Glutamatergic neuron (in vitro differentiated cells): ENCODE results near the gene LAMA2. TPM values are rescaled to one million over a fixed set of nuclear protein-coding genes. Genes with fewer than 3 reads are reported as not detected.
A peak's percentile ranks its signal among the peaks of the same experiment; 100 is the strongest.

Experiments
- DNase-seq: peaks from one replicate; pipeline ENCODE4 v3.0.0; 2022
- H3K27ac Mint-ChIP-seq: one replicate; pipeline ENCODE4 v1.8.0; 2020; ENCODE audit warnings: mild to moderate bottlenecking, mixed read lengths, inconsistent platforms; ENCODE audit not compliant: unreplicated experiment
- H3K27me3 Mint-ChIP-seq: one replicate; pipeline ENCODE4 v1.8.0; 2020; ENCODE audit warnings: mild to moderate bottlenecking, moderate library complexity, mixed read lengths, inconsistent platforms; ENCODE audit not compliant: unreplicated experiment
- H3K36me3 Mint-ChIP-seq: one replicate; pipeline ENCODE4 v1.8.0; 2020; ENCODE audit warnings: mild to moderate bottlenecking, mixed read lengths, inconsistent platforms; ENCODE audit not compliant: unreplicated experiment
- H3K4me1 Mint-ChIP-seq: one replicate; pipeline ENCODE4 v1.8.0; 2020; ENCODE audit warnings: mild to moderate bottlenecking, low read depth, mixed read lengths, inconsistent platforms; ENCODE audit not compliant: unreplicated experiment
- H3K4me3 Mint-ChIP-seq: one replicate; pipeline ENCODE4 v1.8.0; 2020; ENCODE audit warnings: mild to moderate bottlenecking, mixed read lengths, inconsistent platforms; ENCODE audit not compliant: unreplicated experiment
- H3K9me3 Mint-ChIP-seq: one replicate; pipeline ENCODE4 v1.8.0; 2020; ENCODE audit warnings: mild to moderate bottlenecking, moderate library complexity, mixed read lengths, inconsistent platforms; ENCODE audit not compliant: unreplicated experiment
- total RNA-seq: library from RNA; stranded (reverse); fragmentation: NEBNext Ultra II Directional; extraction: Animal tissue kit (Norgen Biotek cat#: 25700); gene quantifications from one replicate; pipeline ENCODE4 v1.2.1, GENCODE V29; 2021; ENCODE audit not compliant: unreplicated experiment
- TF ChIP-seq, protein P1 (sequence below): fragments of 200-600 bp; sonication (generic); IDR thresholded peaks from one replicate; pipeline ENCODE4 v1.5.0; 2021; ENCODE audit not compliant: partially characterized antibody, unreplicated experiment

The LAMA2 gene
- total RNA-seq, 1 donor from 2014 or later: 2.4 TPM

DNA sequence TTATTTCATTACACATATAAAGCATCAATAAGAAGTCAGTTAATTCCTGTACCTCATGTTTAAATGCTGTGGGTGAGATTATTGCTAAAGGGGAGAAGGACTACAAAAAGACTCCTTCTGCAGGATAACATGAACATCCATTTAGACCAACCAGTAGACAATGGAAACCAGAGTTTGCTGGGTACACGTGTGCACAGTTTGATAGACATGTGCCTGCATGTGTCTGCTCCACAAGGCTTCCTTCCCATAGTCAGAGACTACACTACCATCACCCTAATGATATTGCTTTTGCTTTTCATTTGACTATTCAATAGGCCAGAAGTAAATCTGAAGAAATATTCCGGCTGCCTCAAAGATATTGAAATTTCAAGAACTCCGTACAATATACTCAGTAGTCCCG lies 595.4 kb downstream of the LAMA2 start:
- Mint-ChIP-seq H3K27ac (peak overlapping the region; percentile 43), H3K4me1 (peaks cover 21% of the 10 kb centered on the region), H3K9me3 (peaks cover 5% of the 10 kb centered on the region), H3K27me3 (peaks cover 4% of the 10 kb centered on the region), H3K4me3 (no peak overlapping the region), H3K36me3 (no peaks in the 10 kb centered on the region)
- DNase-seq: no peak
- TF ChIP-seq, protein P1, sequence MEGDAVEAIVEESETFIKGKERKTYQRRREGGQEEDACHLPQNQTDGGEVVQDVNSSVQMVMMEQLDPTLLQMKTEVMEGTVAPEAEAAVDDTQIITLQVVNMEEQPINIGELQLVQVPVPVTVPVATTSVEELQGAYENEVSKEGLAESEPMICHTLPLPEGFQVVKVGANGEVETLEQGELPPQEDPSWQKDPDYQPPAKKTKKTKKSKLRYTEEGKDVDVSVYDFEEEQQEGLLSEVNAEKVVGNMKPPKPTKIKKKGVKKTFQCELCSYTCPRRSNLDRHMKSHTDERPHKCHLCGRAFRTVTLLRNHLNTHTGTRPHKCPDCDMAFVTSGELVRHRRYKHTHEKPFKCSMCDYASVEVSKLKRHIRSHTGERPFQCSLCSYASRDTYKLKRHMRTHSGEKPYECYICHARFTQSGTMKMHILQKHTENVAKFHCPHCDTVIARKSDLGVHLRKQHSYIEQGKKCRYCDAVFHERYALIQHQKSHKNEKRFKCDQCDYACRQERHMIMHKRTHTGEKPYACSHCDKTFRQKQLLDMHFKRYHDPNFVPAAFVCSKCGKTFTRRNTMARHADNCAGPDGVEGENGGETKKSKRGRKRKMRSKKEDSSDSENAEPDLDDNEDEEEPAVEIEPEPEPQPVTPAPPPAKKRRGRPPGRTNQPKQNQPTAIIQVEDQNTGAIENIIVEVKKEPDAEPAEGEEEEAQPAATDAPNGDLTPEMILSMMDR: no peak

DNA sequence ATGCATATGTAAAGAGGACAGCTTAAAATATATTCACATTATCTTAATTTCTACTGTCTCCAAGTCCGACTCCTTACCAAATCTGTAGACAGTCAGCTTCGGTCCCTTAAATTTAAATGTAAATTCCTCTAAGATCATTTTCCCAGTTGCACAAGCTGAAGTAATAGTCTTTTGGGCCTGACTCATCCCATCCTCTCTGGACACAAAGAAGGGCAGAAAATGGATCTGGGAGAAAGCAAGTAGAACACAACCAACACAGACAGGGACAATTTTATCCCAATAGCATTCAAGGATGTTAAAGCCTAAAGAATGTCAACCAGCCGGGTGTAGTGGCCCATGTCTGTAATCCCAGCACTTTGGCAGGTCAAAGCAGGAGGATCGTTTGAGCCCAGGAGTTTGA lies 598.8 kb downstream of the LAMA2 start:
- TF ChIP-seq, protein P1: no peak
- no peak overlapping the region for H3K4me3 Mint-ChIP-seq
- H3K36me3 Mint-ChIP-seq: no peaks in the 10 kb centered on the region
- no peaks in the 10 kb centered on the region for H3K9me3 Mint-ChIP-seq
- no peak for DNase-seq
- peaks cover 20% of the 10 kb centered on the region for H3K4me1 Mint-ChIP-seq
- H3K27me3 Mint-ChIP-seq: peaks cover 2% of the 10 kb centered on the region
- no peak overlapping the region for H3K27ac Mint-ChIP-seq

DNA sequence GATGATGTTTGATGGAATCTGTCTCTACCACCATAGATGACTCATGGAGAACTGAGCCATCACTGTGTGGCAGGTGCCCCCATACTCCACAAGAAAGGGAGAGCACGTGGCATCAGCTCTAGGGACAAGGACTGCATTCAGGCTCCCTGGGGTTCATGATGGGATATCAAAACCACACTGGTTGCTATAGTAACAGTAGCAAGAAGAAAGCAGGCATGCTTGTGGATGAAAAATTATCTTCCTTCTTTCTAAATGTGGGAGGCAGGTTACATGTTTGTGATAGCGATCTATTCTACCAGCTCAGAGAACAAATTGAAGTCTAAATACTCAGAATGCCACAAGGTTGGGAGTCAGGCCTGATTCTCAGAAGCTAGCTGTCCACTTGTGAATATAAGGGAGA lies 602.8 kb downstream of the LAMA2 start:
- peak overlapping the region; percentile 91 for H3K27ac Mint-ChIP-seq
- H3K9me3 Mint-ChIP-seq: no peaks in the 10 kb centered on the region
- peaks cover 15% of the 10 kb centered on the region for H3K4me1 Mint-ChIP-seq
- TF ChIP-seq, protein P1: no peak
- H3K4me3 Mint-ChIP-seq: no peak overlapping the region
- H3K27me3 Mint-ChIP-seq: peaks cover 2% of the 10 kb centered on the region
- DNase-seq: no peak
- H3K36me3 Mint-ChIP-seq: no peaks in the 10 kb centered on the region

DNA sequence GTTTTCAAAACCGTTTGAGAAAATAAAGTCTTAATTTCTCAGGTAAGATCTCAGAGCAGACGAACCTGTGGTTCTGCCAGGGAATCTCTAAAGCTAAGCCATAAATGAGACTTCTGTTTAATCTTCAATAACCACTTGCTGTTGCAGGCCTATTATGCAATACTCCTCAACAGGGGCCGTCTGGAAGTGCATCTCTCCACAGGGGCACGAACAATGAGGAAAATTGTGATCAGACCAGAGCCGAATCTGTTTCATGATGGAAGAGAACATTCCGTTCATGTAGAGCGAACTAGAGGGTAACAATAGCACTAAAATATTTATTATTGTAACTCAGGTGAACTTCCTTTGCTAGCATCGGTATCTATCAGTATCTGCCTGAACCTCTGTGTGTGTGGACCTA lies 603.4 kb downstream of the LAMA2 start:
- no peak overlapping the region for H3K4me3 Mint-ChIP-seq
- H3K36me3 Mint-ChIP-seq: no peaks in the 10 kb centered on the region
- no peaks in the 10 kb centered on the region for H3K9me3 Mint-ChIP-seq
- peaks cover 15% of the 10 kb centered on the region for H3K4me1 Mint-ChIP-seq
- TF ChIP-seq, protein P1: no peak
- DNase-seq: no peak
- peak overlapping the region; percentile 91 for H3K27ac Mint-ChIP-seq
- peaks cover 2% of the 10 kb centered on the region for H3K27me3 Mint-ChIP-seq

DNA sequence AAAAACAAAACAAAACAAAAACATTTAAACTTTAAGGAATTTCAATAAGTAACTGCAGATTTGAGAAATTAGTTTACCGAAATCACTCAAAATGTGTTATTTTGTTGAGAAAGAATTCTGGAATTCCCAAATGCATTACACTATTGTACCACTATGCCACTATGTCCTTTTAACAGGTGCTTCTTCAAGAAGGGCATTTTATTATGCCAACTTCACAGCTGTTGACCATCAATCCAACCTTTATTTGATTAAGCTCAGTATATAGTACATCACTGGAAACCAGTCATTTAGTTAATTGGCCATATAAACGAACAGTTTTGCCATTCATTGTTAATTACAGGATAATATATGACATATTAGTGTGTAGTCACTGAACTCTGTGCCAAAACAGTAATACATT lies 605.4 kb downstream of the LAMA2 start:
- H3K4me1 Mint-ChIP-seq: peaks cover 15% of the 10 kb centered on the region
- no peak for DNase-seq
- H3K36me3 Mint-ChIP-seq: no peaks in the 10 kb centered on the region
- H3K27me3 Mint-ChIP-seq: peaks cover 2% of the 10 kb centered on the region
- H3K27ac Mint-ChIP-seq: no peak overlapping the region
- H3K4me3 Mint-ChIP-seq: no peak overlapping the region
- TF ChIP-seq, protein P1: no peak
- no peaks in the 10 kb centered on the region for H3K9me3 Mint-ChIP-seq
